Sigmoid colon (tissue), 7 donors: ENCODE results near the gene PIK3CB. TPM values are rescaled to one million over a fixed set of nuclear protein-coding genes. Genes with fewer than 3 reads are reported as not detected.
"Not testable (repeated sequence)": the region's sequence is repeated elsewhere in the genome, so short reads cannot be mapped to it uniquely, and the experiment has no call there.

Experiments
- DNase-seq: peaks from one replicate; pipeline ENCODE4 v3.0.0-alpha.2; 2019
- H3K27ac ChIP-seq, 4 donors: fragments of 200-600 bp; sonication (generic); one replicate each; pipeline ENCODE4 v1.5.1; 2016 to 2019; ENCODE audit warnings: mild to moderate bottlenecking in 1 of 4
- H3K27me3 ChIP-seq, 3 donors: fragments of 200-600 bp; sonication (generic); one replicate each; pipeline ENCODE4 v1.5.1; 2019; ENCODE audit warnings: mild to moderate bottlenecking in 1 of 3
- H3K36me3 ChIP-seq, 4 donors: fragments of 200-600 bp; sonication (generic); one replicate each; pipeline ENCODE4 v1.5.1; 2016 to 2019
- H3K4me1 ChIP-seq, 4 donors: fragments of 200-600 bp; sonication (generic); one replicate each; pipeline ENCODE4 v1.5.1; 2017 to 2019
- H3K4me3 ChIP-seq, 4 donors: fragments of 200-600 bp; sonication (generic); one replicate each; pipeline ENCODE4 v1.5.1; 2017 to 2019; ENCODE audit warnings: mild to moderate bottlenecking in 2 of 4, moderate library complexity in 1 of 4
- H3K9me3 ChIP-seq, 4 donors: fragments of 200-600 bp in 3 of 4; sonication (generic) in 3 of 4; one replicate each; pipeline versions ENCODE4 v1.5.1 to v1.6.1; 2013 to 2019
- CTCF ChIP-seq, 4 experiments: fragments of 450-650 bp in 3 of 4; fragments of 200-600 bp in 1 of 4; IDR thresholded peaks; one replicate each; pipeline ENCODE4 v1.5.1; 2016 to 2019; ENCODE audit warnings: antibody characterized with exemption in 4 of 4, mild to moderate bottlenecking in 3 of 4, moderate library complexity in 2 of 4
- EP300 ChIP-seq, 4 donors: sonication (generic); formaldehyde crosslinking; IDR thresholded peaks; one replicate each; pipeline ENCODE4 v1.6.1; 2017; ENCODE audit warnings: antibody characterized with exemption in 4 of 4
- POLR2A ChIP-seq, 2 donors: fragments of 450-650 bp; IDR thresholded peaks; one replicate each; pipeline ENCODE4 v1.6.1; 2016; ENCODE audit warnings: antibody characterized with exemption in 2 of 2, mild to moderate bottlenecking in 2 of 2, moderate library complexity in 2 of 2
- POLR2AphosphoS5 ChIP-seq, 4 donors: sonication (generic); formaldehyde crosslinking; IDR thresholded peaks; one replicate each; pipeline ENCODE4 v1.6.1; 2017; ENCODE audit warnings: antibody characterized with exemption in 4 of 4
- WGBS, 2 donors: extraction: QIAGEN DNeasy Blood & Tissue Kit; methylation state at CpG; one replicate each; pipeline ENCODE4 v1.1.7; 2013; 5-methylcytosine and 5-hydroxymethylcytosine counted together
- intact Hi-C: fragments of 100-400 bp; cut with DNase I; formaldehyde crosslinking; loops from one replicate; pipeline ENCODE4 v1.15.1; 2023
- polyA plus RNA-seq, 3 donors: library from polyadenylated mRNA; stranded (reverse); fragments of 200-250 nt; gene quantifications; one replicate each; pipeline ENCODE4 v1.2.3, GENCODE V29; 2013
- total RNA-seq, 4 donors: library from RNA; depleted of rRNA; stranded (reverse); fragments of >200 nt; gene quantifications; one replicate each; pipeline ENCODE4 v1.1.0, GENCODE V29; 2016
- donor health status: healthy with polysubstance abuse.
- donor health status: Bipolar disorder and iron deficiency.
- donor health status: healthy.

Gene PIK3CB
- total and polyA plus RNA-seq, 7 donors: 17.4 to 29.5 (median 22.0) TPM

- 92 to 96% methylated on average over 3 of the region's 3 CpGs for WGBS, 2 donors
Measured at GRCh38 chr3:138799822-138800221, 34.9 kb downstream of the PIK3CB start.

GRCh38 chr3:138797508-138798038 lies 37.2 kb downstream of the PIK3CB start:
- intact Hi-C loops: no loop called here
- Histone ChIP-seq H3K27ac (no peak overlapping the region), H3K4me1 (peaks cover 0 to 11% (median 6%) of the 10 kb centered on the region in 4 donors), H3K36me3 (peaks cover 0 to 15% (median 0%) of the 10 kb centered on the region in 4 donors), H3K27me3 (no peaks in the 10 kb centered on the region), H3K9me3 (no peaks in the 10 kb centered on the region), H3K4me3 (no peak overlapping the region)
- 87 to 90% methylated on average over 1 of the region's 1 CpG for WGBS, 2 donors
- no peak for TF ChIP-seq EP300 (IDR thresholded peaks at IDR 0.05)
- no peak for TF ChIP-seq POLR2A (IDR thresholded peaks at IDR 0.05)
- TF ChIP-seq POLR2AphosphoS5 (IDR thresholded peaks at IDR 0.05): no peak
- no peak for TF ChIP-seq CTCF (IDR thresholded peaks at IDR 0.05)
- DNase-seq: no peak

More at GRCh38 chr3:138799822-138800221, 34.9 kb downstream of the PIK3CB start:
- Histone ChIP-seq H3K4me3 (no peak overlapping the region), H3K4me1 (peaks cover 0 to 11% (median 6%) of the 10 kb centered on the region in 4 donors), H3K36me3 (no peaks in the 10 kb centered on the region), H3K9me3 (no peaks in the 10 kb centered on the region), H3K27ac (peak overlapping the region in 3 of 4 donors; percentile 45 to 71 (median 52)), H3K27me3 (no peaks in the 10 kb centered on the region)
- no peak for DNase-seq
- intact Hi-C loops: no loop called here
- TF ChIP-seq POLR2A (IDR thresholded peaks at IDR 0.05) (no peak), POLR2AphosphoS5 (IDR thresholded peaks at IDR 0.05) (peak in 2 of 4 donors; percentile 20 to 56), CTCF (IDR thresholded peaks at IDR 0.05) (no peak), EP300 (IDR thresholded peaks at IDR 0.05) (peak in 1 of 4 donors; percentile 85)

GRCh38 chr3:138796761-138797160 lies 38.0 kb downstream of the PIK3CB start:
- WGBS, 2 donors: 97% methylated on average over 5 of the region's 5 CpGs
- H3K9me3 ChIP-seq: no peaks in the 10 kb centered on the region

GRCh38 chr3:138786788-138787271 lies 47.9 kb downstream of the PIK3CB start:
- H3K4me3 ChIP-seq: no peak overlapping the region
- no peaks in the 10 kb centered on the region for H3K9me3 ChIP-seq
- intact Hi-C loops: no loop called here
- 43 to 59% methylated on average over 3 of the region's 3 CpGs for WGBS, 2 donors
- no peak for DNase-seq
- no peaks in the 10 kb centered on the region for H3K36me3 ChIP-seq
- H3K27me3 ChIP-seq: no peaks in the 10 kb centered on the region
- H3K27ac ChIP-seq: no peak overlapping the region
- H3K4me1 ChIP-seq: no peaks in the 10 kb centered on the region
- no peak for TF ChIP-seq POLR2A (IDR thresholded peaks at IDR 0.05)
- TF ChIP-seq EP300 (IDR thresholded peaks at IDR 0.05): no peak
- TF ChIP-seq CTCF (IDR thresholded peaks at IDR 0.05): no peak
- TF ChIP-seq POLR2AphosphoS5 (IDR thresholded peaks at IDR 0.05): no peak

More at GRCh38 chr3:138796761-138797160, 38.0 kb downstream of the PIK3CB start:
- Histone ChIP-seq H3K36me3 (peaks cover 0 to 15% (median 0%) of the 10 kb centered on the region in 4 donors), H3K4me1 (peaks cover 0 to 11% (median 6%) of the 10 kb centered on the region in 4 donors), H3K27me3 (no peaks in the 10 kb centered on the region), H3K27ac (no peak overlapping the region), H3K4me3 (no peak overlapping the region)
- TF ChIP-seq EP300 (IDR thresholded peaks at IDR 0.05) (no peak), CTCF (IDR thresholded peaks at IDR 0.05) (no peak), POLR2AphosphoS5 (IDR thresholded peaks at IDR 0.05) (no peak), POLR2A (IDR thresholded peaks at IDR 0.05) (no peak)
- no peak for DNase-seq
- intact Hi-C loops: no loop called here

- TF ChIP-seq POLR2A (IDR thresholded peaks at IDR 0.05) (no peak), CTCF (IDR thresholded peaks at IDR 0.05) (no peak), POLR2AphosphoS5 (IDR thresholded peaks at IDR 0.05) (no peak), EP300 (IDR thresholded peaks at IDR 0.05) (no peak)
- no peaks in the 10 kb centered on the region for H3K9me3 ChIP-seq
- H3K4me3 ChIP-seq: no peak overlapping the region
- no peak for DNase-seq
- no peaks in the 10 kb centered on the region for H3K36me3 ChIP-seq
- no peak overlapping the region for H3K27ac ChIP-seq
- no peaks in the 10 kb centered on the region for H3K27me3 ChIP-seq
- intact Hi-C loops: no loop called here
- H3K4me1 ChIP-seq: no peaks in the 10 kb centered on the region
Measured at GRCh38 chr3:138785951-138786350, 48.8 kb downstream of the PIK3CB start.

- H3K9me3 ChIP-seq, H3K27me3 ChIP-seq, H3K27ac ChIP-seq, H3K36me3 ChIP-seq, DNase-seq, H3K4me3 ChIP-seq, intact Hi-C loops, H3K4me1 ChIP-seq: not testable (repeated sequence)
- 87 to 93% methylated on average over 7 of the region's 7 CpGs for WGBS, 2 donors
Measured at GRCh38 chr3:138785362-138785857, 49.3 kb downstream of the PIK3CB start.
